LNCAP (cell line): ENCODE measurements around the gene ISYNA1.

Source experiments
- TF ChIP-seq, protein P1 (sequence below): fragments of 450-650 bp; IDR thresholded peaks from 2 replicates; pipeline ENCODE4 v1.5.1; 2017; ENCODE audit warnings: mild to moderate bottlenecking

Gene ISYNA1

DNA sequence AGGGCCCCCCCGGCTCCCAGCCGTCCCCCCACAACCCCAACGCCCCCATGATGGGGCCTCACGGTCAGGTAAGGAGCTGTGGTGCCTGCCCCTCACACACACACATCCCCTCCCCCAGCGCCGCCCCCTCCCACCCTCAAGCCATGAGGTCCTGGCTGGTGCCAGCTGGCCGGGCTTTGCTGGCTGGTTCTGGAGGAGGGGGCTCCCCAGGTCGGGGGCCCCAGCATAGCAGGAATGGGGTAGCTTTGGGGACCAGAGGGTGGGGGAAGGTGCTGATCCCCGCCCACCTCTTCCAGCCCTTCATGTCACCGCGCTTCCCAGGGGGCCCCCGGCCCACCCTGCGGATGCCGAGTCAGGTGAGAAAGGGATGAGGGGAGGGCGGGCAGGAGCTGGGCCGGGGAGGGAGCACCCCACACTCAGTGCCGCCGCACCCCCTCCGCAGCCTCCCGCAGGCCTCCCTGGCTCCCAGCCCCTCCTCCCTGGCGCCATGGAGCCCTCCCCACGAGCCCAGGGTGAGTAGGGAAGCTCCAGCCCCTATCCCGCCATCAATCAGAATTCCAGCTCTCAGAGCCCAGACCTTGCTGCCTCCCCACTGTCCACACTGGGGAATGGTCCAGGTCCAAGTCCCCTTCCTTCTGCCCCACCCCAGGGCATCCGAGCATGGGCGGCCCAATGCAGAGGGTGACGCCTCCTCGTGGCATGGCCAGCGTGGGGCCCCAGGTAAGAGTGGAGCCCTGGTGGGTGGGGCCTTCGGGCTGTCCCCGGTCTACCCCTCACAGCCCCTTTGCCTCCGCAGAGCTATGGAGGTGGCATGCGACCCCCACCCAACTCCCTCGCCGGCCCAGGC is 6.4 kb downstream of the ISYNA1 start:
- TF ChIP-seq, protein P1, sequence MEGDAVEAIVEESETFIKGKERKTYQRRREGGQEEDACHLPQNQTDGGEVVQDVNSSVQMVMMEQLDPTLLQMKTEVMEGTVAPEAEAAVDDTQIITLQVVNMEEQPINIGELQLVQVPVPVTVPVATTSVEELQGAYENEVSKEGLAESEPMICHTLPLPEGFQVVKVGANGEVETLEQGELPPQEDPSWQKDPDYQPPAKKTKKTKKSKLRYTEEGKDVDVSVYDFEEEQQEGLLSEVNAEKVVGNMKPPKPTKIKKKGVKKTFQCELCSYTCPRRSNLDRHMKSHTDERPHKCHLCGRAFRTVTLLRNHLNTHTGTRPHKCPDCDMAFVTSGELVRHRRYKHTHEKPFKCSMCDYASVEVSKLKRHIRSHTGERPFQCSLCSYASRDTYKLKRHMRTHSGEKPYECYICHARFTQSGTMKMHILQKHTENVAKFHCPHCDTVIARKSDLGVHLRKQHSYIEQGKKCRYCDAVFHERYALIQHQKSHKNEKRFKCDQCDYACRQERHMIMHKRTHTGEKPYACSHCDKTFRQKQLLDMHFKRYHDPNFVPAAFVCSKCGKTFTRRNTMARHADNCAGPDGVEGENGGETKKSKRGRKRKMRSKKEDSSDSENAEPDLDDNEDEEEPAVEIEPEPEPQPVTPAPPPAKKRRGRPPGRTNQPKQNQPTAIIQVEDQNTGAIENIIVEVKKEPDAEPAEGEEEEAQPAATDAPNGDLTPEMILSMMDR, result no peak

DNA sequence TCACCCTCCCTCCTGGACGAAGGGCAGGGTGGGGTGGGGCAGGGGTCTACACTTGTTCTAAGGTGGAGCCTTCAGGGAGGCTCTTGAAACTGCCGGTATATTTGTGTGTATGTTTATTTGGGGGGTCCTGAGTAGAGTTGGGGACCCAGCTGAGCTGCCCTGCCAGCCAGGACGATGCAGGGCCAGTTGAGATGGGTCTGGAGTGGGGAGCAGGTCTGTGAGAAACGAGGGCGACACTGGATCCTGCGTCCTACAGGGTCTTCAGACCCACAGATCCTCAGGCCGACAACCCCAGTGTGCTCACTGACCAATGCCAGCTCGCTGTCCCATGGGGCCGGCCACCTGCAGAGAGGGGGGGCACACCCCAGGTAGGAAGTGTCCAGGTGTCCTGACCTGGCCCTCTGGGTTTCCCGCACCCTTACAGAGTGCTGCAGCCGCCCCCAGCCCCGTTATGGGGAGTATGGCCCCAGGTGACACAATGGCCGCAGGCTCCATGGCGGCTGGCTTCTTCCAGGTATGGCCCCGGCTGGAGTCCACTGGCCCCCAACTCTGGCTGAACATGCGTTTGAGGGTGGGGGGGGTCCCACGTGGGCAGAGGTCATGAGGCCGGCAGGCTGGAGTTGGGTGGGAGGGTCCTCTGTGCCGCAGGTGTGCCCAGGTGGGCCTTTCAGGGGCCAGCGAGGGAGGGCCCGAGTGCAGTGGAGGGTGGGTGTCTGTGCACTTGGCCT is 7.4 kb downstream of the ISYNA1 start:
- TF ChIP-seq, protein P1, result no peak

DNA sequence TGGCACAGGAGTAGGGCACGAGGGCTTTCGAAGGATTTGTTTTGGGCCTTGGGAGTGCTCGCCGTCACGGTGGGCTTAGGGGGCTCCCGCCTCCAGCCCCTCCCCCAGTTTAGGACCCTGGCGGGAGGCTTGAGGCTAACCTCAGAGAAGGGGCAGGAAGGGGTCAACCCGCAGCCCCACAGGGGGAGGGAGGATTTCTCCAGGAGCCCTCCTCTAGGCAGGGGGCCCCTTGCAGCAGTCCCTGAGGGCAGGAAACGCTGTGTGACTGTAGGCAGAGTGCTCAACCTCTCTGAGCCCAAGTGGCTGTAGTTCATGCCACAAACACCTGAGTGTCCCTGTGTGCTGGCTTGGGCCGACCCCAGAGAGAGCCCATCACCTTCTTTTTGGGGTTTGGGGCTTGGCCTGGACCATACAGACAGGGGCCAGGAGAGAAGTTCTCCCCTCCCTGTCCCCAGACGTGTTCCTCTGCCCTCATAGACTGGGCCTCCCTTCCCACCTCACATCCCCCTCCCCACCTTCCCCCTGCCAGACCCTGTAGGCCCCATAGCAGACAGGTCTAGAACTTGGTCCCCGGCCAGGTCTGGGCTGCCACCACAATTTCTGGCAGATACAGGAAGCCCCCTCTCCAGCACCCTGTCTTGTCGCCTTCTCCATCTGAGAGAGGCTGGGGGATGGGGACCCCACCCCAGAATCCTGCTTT is 8.1 kb downstream of the ISYNA1 start:
- TF ChIP-seq, protein P1, result no peak

DNA sequence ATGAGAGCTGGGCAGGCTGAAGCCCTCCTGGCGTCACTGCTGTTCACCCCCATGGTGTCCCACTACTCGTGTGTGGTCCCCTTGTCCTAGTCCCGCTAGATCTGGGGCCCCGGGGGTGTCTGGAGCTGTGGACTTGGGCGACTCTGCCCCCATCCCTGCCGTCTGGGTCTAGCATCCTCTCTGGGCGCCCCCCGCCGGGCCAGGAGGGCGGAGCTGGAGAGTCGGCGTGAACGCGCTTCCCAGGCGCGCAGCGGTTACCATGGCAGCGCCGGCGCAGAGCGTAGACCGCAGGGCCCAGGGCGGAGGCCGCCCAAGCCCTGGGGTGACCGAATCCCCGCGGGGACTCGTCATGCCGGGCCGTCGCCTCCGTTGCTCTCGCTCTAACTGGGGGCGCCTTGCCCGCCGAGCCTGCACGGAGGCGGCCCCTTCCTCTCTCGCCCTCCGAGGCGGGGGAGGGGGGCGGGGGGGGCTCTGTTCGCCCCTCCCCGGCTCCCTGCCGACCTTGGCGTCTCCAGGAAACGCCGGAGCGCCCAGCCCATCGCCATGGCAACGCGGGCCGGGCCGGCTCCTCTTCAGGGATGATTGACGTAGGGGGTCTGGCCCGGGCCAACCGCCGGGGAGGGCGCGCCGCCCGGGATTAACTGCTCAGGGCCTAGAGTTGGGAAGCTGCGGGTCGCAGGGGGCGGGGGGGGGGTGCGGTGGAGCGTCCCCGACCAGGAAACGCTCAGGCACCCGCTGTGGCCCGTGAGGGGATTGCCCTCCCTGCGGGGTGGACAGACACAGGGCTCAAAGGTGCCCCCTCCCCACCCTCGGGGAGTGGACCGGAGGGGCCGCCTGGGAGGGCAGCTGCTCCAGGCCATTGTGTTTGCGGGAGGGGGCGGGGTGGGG is 8.9 kb downstream of the ISYNA1 start:
- TF ChIP-seq, protein P1, result no peak

DNA sequence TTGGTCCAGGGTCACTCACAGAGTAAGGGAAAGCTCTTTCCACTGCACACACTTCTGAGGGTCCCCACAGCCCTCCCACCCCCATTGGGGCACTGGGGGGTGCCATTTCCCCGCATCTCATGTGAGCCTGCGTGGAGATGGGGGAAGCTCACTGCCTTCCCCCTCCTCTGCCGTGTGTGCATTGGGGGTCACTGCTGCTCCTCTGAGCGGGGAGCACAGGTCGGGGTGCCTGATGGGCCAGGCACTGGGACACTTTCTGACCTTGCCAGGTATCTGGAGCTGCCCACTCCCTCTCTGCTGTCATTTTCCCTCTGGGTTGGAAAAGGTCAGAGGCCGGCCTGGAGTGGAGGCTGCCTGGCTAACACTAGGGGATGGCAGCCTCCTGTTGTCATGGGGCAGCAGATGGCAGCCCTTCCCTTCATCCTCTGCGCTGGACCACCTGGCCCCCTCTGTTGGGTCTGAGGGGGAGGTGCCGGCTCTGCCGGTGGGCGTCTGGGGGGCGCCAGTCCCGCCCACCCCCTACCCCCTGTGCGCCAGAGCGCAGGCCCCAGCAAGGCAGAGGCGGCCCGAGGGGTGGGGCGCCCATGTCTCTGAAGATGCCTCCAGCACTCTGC is 9.7 kb downstream of the ISYNA1 start:
- TF ChIP-seq, protein P1, result no peak

DNA sequence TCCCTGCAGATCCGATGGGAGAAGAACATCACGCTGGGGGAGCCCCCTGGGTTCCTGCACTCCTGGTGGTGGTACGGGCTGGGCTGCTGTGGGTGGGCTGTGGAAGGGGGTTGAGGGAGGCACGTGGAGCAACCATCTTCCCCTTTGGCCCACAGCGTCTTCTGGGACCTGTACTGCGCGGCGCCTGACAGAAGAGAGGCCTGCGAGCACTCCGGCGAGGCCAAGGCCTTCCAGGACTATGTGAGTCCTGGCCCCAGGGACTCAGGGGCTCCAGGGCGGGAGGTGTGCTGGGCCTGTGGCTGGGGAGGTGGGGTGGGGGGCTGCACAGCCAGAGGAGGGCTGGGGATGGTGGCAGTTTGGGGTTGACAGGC is 10.2 kb downstream of the ISYNA1 start:
- TF ChIP-seq, protein P1, result no peak
